Tibial nerve (tissue), 4 donors: ENCODE data around the gene IFITM10. TPM values are rescaled to one million over a fixed set of nuclear protein-coding genes. Genes with fewer than 3 reads are reported as not detected.
A peak's percentile ranks its signal among the peaks of the same experiment; 100 is the strongest.

Experiments used
- DNase-seq, 2 donors: peaks; one replicate each; pipeline ENCODE4 v3.0.0-alpha.2; 2019; ENCODE audit warnings: low spot score in 2 of 2
- H3K27ac ChIP-seq, 4 donors: fragments of 200-600 bp; sonication (generic) in 3 of 4; one replicate each; pipeline ENCODE4 v1.5.1; 2017 to 2019; ENCODE audit warnings: mild to moderate bottlenecking in 1 of 4
- H3K27me3 ChIP-seq, 2 donors: fragments of 200-600 bp; sonication (generic) in 1 of 2; one replicate each; pipeline versions ENCODE4 v1.5.1 to v1.6.0; 2017 to 2019
- H3K36me3 ChIP-seq, 3 donors: fragments of 200-600 bp; sonication (generic); one replicate each; pipeline ENCODE4 v1.5.1; 2018 to 2019
- H3K4me1 ChIP-seq, 4 donors: fragments of 200-600 bp; sonication (generic) in 3 of 4; one replicate each; pipeline ENCODE4 v1.5.1; 2017 to 2019
- H3K4me3 ChIP-seq, 4 donors: fragments of 200-600 bp; sonication (generic) in 3 of 4; one replicate each; pipeline ENCODE4 v1.5.1; 2017 to 2019; ENCODE audit warnings: mild to moderate bottlenecking in 1 of 4, moderate library complexity in 1 of 4
- H3K9me3 ChIP-seq, 4 donors: fragments of 200-600 bp; sonication (generic) in 3 of 4; one replicate each; pipeline ENCODE4 v1.5.1; 2017 to 2019
- EP300 ChIP-seq, 2 donors: sonication (generic); formaldehyde crosslinking; IDR thresholded peaks; one replicate each; pipeline ENCODE4 v1.6.1; 2017; ENCODE audit warnings: antibody characterized with exemption in 2 of 2, mild to moderate bottlenecking in 1 of 2
- POLR2A ChIP-seq, 2 donors: fragments of 450-650 bp; IDR thresholded peaks; one replicate each; pipeline ENCODE4 v1.6.1; 2017; ENCODE audit warnings: antibody characterized with exemption in 2 of 2, mild to moderate bottlenecking in 2 of 2, moderate library complexity in 2 of 2
- WGBS, 2 donors: methylation state at CpG; one replicate each; pipeline ENCODE4 v1.1.5; 2018; 5-methylcytosine and 5-hydroxymethylcytosine counted together
- total RNA-seq, 4 donors: library from RNA; depleted of rRNA; stranded (reverse); fragments of >200 nt; gene quantifications; one replicate each; pipeline ENCODE4 v1.1.0, GENCODE V29; 2016
- TF ChIP-seq, protein P1 (sequence below), 5 experiments: fragments of 200-600 bp in 3 of 5; fragments of 450-650 bp in 2 of 5; sonication (generic) in 3 of 5; IDR thresholded peaks; one replicate each; pipeline ENCODE4 v1.5.1; 2016 to 2019; ENCODE audit warnings: antibody characterized with exemption in 5 of 5, mild to moderate bottlenecking in 3 of 5, moderate library complexity in 2 of 5

The IFITM10 gene
- total RNA-seq, 4 donors from 2014 or later, result 5.9 to 54.9 (median 13.8) TPM

DNA sequence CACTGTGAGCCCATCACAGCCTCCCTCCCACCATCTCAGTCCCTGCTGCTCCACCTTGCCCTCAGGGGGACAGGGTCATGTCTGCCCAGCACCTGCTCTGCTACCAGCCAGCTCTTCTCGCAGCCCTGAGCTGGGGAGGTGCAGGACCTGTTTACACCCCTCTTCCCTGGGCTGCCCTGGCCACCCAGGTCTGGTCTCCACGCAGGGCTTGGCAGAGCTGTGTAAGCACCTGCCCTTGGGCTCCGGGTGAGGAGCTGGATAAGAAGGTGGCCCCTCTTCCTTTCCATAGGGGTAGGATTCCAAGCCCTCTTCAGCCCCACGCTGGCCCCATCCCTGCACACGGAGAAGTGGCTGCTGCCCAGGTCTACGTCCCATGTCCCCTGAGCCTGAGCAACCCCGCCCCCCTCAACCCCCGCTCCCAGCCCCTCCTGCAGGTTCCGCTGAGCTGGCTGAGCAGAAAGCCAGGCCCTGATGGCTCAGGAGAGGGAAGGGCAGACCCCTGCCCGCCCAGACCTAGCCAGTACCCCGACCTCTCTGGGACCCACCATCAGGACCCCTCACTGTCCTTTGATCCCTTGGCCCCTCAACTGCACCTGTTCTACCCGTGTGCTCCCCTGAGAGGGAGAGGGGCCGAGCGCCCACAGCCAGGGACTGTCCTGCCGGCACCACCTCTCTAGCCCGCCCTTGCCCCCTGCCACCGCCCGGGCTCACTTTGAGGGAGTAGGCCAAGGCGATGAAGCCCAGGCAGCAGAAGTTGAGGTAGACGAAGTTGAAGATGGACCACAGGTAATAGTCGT lies 3.2 kb downstream of the IFITM10 start:
- H3K4me1 ChIP-seq, result peaks cover 0 to 67% (median 25%) of the 10 kb centered on the region in 4 donors
- H3K36me3 ChIP-seq, result peaks cover 0 to 9% (median 0%) of the 10 kb centered on the region in 3 donors
- no peaks in the 10 kb centered on the region for H3K9me3 ChIP-seq
- 92 to 93% methylated on average over 20 to 21 of the region's 21 CpGs for WGBS, 2 donors
- H3K27me3 ChIP-seq, result peaks cover 0 to 12% of the 10 kb centered on the region in 2 donors
- peak overlapping the region in 2 of 4 donors; percentile 76 to 83 for H3K27ac ChIP-seq
- DNase-seq, result no peak
- TF ChIP-seq, protein P1, sequence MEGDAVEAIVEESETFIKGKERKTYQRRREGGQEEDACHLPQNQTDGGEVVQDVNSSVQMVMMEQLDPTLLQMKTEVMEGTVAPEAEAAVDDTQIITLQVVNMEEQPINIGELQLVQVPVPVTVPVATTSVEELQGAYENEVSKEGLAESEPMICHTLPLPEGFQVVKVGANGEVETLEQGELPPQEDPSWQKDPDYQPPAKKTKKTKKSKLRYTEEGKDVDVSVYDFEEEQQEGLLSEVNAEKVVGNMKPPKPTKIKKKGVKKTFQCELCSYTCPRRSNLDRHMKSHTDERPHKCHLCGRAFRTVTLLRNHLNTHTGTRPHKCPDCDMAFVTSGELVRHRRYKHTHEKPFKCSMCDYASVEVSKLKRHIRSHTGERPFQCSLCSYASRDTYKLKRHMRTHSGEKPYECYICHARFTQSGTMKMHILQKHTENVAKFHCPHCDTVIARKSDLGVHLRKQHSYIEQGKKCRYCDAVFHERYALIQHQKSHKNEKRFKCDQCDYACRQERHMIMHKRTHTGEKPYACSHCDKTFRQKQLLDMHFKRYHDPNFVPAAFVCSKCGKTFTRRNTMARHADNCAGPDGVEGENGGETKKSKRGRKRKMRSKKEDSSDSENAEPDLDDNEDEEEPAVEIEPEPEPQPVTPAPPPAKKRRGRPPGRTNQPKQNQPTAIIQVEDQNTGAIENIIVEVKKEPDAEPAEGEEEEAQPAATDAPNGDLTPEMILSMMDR (IDR thresholded peaks at IDR 0.05), result no peak
- TF ChIP-seq EP300 (IDR thresholded peaks at IDR 0.05), result no peak
- H3K4me3 ChIP-seq, result peak overlapping the region in 1 of 4 donors; percentile 51

DNA sequence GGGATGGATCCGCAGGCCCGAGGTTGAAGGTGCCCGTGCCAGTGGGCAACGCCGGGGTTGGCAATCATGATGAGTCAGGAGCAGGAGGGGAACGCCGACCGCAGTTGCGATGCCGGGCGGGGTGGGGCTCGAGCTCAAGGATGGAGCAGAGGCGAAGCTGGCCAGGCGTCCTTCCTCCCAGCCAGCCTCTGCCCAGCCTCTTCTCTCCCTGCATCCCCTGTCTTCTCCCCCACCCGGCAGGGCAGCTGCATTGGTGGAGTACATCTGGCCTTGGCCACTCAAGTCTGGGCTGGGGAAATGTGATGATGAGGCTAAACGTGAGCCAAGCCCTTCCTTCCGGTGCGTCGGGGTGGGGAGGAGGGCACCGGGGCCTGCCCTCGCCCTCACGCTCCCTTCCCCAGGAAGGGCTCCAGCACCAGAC lies 3.9 kb downstream of the IFITM10 start:
- WGBS, 2 donors, result 69 to 90% methylated on average over 15 to 22 of the region's 22 CpGs
- no peak for DNase-seq
- TF ChIP-seq, protein P1 (IDR thresholded peaks at IDR 0.05), result no peak
- peak in 1 of 2 donors; percentile 43 for TF ChIP-seq EP300 (IDR thresholded peaks at IDR 0.05)
- H3K4me3 ChIP-seq, result peak overlapping the region in 1 of 4 donors; percentile 51
- H3K27me3 ChIP-seq, result peaks cover 0 to 12% of the 10 kb centered on the region in 2 donors
- peaks cover 0 to 6% (median 0%) of the 10 kb centered on the region in 3 donors for H3K36me3 ChIP-seq
- H3K27ac ChIP-seq, result peak overlapping the region in 2 of 4 donors; percentile 76 to 83
- H3K9me3 ChIP-seq, result no peaks in the 10 kb centered on the region
- peaks cover 0 to 61% (median 24%) of the 10 kb centered on the region in 4 donors for H3K4me1 ChIP-seq

DNA sequence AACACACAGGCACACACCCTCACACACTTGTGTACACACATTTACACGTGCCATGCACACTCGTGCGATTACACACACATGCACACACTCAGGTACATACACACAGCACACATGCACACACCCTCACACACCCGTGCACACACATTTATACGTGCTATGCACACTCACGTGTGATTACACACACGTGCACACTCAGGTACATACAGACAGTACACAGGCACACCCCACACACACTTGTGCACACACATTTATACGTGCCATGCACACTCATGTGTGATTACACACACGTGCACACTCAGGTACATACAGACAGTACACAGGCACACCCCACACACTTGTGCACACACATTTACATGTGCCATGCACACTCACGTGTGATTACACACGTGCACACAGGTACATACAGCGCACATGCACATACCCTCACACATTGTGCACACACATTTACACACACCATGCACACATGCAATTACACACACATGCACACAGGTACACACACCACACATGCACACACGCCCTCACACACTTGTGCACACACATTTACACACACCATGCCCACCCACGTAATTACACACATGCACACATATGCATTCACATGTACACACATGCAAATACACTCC lies 4.6 kb downstream of the IFITM10 start:
- Histone ChIP-seq H3K27me3 (peaks cover 0 to 12% of the 10 kb centered on the region in 2 donors), H3K4me1 (peaks cover 0 to 53% (median 17%) of the 10 kb centered on the region in 4 donors), H3K27ac (no peak overlapping the region), H3K4me3 (peak overlapping the region in 1 of 4 donors; percentile 51), H3K36me3 (peaks cover 0 to 6% (median 0%) of the 10 kb centered on the region in 3 donors), H3K9me3 (no peaks in the 10 kb centered on the region)
- WGBS, 2 donors, result 93% methylated on average over 14 of the region's 14 CpGs
- DNase-seq, result no peak
- no peak for TF ChIP-seq POLR2A (IDR thresholded peaks at IDR 0.05)

DNA sequence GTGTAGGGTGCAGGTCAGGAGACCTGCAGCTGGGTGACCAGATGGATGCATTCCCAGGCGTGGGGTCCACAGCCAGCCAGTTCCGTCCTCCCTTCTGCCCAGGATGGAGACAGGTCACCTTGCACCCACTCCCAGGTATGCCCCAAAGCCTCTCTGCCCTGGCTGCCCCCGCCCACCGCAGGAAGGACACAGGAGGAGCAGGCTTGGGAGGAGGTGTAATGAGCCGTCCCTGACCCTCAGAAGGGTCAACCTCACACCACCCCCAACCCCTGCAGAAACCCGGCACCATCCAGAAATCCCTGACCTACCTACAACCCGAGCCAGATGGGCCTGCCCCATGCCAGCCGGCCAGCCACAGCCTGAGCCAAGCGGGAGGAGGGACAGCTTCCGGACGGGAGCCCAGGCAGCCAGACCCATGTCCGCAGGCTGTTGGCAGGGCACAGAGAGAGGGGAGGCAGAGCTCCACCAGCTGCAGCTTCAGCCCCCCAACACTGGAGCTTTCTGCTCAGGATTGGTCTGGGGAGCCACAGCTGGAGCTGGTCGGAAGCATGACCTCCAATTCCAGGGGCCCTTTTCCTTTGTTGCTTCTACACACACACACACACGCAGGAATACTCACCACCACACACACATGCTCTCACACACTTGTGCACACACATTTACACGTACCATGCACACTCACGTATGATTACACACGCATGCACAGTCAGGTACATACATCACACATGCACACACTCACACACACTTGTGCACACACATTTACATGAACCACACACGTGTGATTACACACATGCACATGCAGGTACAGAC lies 5.3 kb downstream of the IFITM10 start:
- WGBS, 2 donors, result 60 to 69% methylated on average over 10 to 15 of the region's 18 CpGs
- no peak overlapping the region for H3K4me3 ChIP-seq
- no peak for DNase-seq
- peak overlapping the region in 2 of 4 donors; percentile 20 to 71 for H3K27ac ChIP-seq
- TF ChIP-seq POLR2A (IDR thresholded peaks at IDR 0.05), result no peak
- TF ChIP-seq EP300 (IDR thresholded peaks at IDR 0.05), result no peak
- TF ChIP-seq, protein P1 (IDR thresholded peaks at IDR 0.05), result no peak
- H3K27me3 ChIP-seq, result peaks cover 0 to 12% of the 10 kb centered on the region in 2 donors
- H3K4me1 ChIP-seq, result peaks cover 0 to 46% (median 12%) of the 10 kb centered on the region in 4 donors
- no peaks in the 10 kb centered on the region for H3K9me3 ChIP-seq
- peaks cover 0 to 6% (median 0%) of the 10 kb centered on the region in 3 donors for H3K36me3 ChIP-seq

DNA sequence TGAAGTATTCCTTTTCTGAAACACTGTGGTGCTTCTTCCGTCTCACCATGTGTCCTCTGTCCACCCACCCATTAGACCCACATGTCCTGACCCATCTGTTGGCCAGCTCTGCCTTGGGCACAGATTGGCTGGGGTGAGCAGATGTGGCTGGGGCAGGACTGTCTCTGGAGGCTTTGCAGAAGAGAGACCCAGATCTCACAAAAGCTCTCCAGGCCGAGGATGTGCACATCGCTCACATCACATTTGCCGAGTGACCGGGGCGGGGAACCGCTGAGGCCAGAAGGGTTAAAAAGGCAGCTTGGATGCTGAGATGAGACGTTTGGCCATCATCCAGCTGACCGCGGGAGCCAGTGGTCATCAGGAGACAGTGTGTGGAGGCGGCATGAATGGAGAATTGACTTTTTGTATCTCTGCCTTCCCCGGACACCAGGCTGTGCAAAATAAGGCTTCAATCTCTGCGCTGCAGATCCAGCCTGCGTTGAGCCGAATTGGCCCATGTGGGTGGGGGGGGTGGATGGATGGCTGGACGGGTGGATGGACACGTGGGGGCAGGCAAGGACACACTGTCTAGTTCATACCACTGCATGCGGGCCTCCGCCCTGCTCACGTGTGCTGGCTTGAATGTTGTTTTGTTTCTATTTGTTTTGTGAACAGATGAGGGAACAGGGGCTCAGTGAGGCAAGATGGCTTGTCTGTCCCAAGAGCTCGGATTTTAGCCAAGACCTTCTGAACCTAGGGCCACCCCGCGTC lies 6.1 kb downstream of the IFITM10 start:
- peak in 1 of 2 donors; percentile 36 for TF ChIP-seq EP300 (IDR thresholded peaks at IDR 0.05)
- TF ChIP-seq, protein P1 (IDR thresholded peaks at IDR 0.05), result no peak
- H3K9me3 ChIP-seq, result no peaks in the 10 kb centered on the region
- H3K4me3 ChIP-seq, result no peak overlapping the region
- H3K4me1 ChIP-seq, result peaks cover 0 to 38% (median 8%) of the 10 kb centered on the region in 4 donors
- 13 to 39% methylated on average over 23 of the region's 23 CpGs for WGBS, 2 donors
- DNase-seq, result peak; percentile 46 to 50
- H3K36me3 ChIP-seq, result peaks cover 0 to 6% (median 0%) of the 10 kb centered on the region in 3 donors
- H3K27me3 ChIP-seq, result peaks cover 0 to 10% of the 10 kb centered on the region in 2 donors
- peak overlapping the region in 2 of 4 donors; percentile 60 to 71 for H3K27ac ChIP-seq
